ENCODE data around the gene AUTS2.

The AUTS2 gene

DNA sequence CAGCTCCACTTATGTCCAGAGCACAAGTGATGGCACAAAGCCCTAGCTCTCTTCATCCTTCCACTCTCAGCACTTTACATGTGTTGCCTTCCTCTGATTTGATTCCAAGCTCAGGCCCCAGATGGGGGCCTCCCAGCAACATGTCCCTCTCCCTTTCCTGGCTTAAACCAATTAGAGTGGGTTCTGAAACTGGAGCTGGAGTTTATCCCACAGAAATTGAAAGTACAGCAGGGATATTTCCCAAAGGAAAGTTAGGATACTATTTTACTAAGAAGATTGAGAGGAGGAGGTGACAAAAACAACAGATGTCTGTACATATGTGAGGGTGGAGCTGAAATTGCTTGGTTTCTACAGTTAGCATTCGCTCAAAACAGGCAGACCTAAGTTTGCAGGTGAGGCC, 724.6 kb downstream of the AUTS2 start:
- DNase-seq (ENCODE audit: low read depth in 1 of 2, low spot score in 1 of 2): no peak

DNA sequence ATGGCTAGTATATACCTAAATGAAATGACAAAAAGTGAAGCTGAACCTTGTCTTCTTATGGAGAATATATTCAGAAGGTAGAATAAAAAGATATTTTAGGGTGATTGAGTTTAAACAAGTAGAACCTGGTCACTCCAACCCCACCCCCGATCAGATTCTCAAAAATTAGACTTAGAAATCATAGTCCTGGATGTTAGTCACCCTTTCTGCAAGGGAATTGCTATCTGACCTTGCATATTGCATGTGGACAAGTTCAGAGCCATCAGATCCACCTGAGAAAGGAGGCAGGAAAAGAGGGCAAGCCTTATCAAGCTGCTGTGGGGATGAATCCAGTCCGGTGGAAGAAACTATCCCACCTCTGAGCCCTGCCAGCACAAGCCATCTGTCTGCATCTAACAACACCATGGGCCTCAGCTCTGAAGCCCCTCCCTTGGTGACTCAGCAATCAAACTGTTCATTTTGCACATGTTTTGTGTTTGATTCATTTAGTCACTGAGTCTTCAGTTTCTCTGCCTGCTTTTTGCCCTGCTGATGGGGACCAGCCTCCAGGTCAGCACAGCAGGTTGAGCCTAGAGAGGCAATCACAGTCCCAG, 727.3 kb downstream of the AUTS2 start:
- DNase-seq (ENCODE audit: low read depth in 1 of 2, low spot score in 1 of 2): no peak

DNA sequence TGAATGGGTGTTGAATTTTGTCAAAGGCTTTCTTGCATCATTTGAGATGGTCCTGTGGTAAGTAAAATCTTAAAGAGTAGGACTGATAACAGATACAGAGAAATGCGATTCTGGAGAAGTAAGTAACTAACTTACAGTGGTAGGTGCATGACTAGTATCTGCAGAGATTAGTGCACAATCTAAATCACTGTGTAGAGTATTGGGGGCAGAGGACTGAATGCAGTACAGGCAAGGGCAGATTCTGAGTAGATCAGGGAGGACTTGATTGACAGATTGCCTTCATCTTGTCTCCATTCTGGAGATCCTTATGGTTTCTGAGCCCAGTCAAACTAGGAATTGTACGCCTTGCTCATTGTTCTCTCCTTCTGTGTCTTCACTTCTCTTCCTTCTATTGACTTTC, 736.0 kb downstream of the AUTS2 start:
- no peak for DNase-seq (ENCODE audit: low read depth in 1 of 2, low spot score in 1 of 2)

DNA sequence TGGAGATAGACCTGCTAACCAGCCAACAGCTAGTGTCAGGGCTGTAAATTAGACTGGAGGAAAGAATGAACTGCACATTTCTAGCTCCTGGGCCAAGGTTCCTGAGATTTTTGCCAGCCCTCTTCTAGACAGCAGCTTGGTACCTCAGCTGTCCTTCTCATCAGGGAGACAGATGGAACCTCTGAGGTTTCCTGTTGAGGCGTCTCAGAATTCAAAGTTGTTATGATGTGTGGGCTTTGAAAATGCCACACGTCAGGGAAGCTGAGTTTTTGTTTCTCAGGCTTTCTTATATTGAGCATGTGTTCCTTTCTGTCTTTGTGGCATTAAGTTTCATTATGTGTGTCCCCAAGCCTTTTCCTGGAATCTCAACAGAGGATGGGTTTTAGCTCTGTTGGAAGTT, 736.6 kb downstream of the AUTS2 start:
- DNase-seq (ENCODE audit: low read depth in 1 of 2, low spot score in 1 of 2): no peak

DNA sequence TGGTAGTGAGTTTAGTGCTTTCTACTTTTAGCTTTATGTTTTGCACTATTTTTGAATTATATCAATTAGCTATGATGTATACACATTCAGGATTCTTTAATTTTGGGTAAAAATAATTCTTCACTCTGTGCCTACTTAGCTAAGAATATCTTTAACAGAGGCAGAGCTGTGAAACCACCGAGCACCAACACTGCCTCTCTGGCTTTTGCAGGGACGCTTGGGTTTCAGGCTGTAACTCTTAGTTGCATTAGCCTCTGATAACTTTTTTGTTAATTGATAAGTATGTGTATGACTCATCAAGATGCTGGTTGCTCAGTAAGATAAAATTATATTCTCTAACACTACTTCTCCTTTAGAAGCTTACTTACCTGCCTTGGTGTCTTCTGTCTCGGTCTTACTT, 738.3 kb downstream of the AUTS2 start:
- no peak for DNase-seq (ENCODE audit: low read depth in 1 of 2, low spot score in 1 of 2)

DNA sequence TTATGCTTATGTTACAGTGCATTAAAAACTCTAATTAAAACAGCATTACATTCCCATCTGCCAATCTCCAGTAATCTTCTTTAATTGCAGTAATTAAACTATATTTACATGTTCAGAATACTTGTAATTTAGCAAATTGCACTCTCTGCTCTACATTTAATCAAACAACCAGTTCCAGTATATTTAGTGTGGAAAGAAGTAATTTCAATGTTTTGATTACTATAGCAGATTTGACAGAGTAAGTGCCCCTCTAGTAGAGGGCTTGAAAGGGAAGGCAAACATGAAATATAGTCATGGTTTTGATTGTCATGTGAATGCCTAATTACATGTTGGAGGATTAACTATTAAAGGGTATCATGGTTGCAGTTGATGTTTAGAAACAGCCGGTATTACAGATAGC, 739.7 kb downstream of the AUTS2 start:
- DNase-seq (ENCODE audit: low read depth in 1 of 2, low spot score in 1 of 2): no peak

DNA sequence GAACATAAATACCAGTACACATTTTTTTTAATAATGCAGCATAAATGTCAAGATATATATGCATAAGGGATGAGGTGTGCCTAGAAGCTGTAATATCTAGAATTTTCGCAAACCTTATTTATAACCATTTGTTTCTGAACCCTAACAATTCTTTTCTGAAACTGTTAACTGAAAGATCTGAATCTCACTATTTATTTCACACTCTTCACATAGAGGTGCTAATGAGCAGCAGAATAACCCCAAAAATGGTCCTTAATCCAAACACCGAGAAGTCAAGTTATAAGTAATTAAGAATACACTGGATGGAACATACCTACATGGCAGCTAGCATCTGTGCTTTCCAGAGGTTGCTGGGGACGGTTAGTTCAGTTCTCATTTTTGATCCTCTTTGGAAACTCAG, 742.0 kb downstream of the AUTS2 start:
- no peak for DNase-seq (ENCODE audit: low read depth in 1 of 2, low spot score in 1 of 2)

DNA sequence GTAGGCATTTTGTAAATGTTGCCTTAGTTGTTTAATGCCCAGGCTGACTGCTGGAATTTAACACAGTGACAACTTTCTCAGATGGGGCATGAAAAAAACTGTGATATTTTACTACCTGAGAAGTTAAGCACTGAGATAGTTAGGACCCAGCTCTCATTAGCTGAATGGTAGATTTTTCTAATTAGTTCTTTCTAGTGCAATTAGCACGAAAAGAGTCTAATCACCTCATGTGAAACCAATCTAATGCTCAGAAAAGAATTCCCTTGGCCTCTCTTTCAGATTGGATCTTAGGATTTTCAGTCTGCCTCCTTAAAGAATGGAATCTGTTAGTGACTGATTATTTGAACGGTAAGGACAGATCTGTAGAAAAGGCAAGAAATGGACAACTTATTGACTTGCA, 743.2 kb downstream of the AUTS2 start:
- DNase-seq (ENCODE audit: low read depth in 1 of 2, low spot score in 1 of 2): no peak

DNA sequence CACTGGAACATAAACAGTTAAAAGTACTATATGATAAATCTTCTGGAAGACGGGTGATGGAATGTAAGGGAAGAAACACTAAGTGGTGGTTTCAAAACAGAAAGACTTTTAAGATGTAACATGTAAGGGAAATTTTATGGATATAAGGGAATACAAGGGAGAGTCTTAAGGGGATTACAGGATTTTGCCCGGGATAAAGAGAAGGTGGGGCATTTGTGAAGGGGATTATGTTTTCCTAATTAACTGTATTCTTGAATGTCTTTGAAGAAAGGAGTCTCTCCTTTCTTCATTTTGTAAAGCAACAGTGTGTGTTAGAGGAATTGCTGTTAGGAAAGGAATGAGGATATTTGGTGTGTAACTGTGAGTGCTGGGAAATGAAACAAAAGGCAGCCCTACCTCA, 745.2 kb downstream of the AUTS2 start:
- DNase-seq (ENCODE audit: low read depth in 1 of 2, low spot score in 1 of 2): no peak

DNA sequence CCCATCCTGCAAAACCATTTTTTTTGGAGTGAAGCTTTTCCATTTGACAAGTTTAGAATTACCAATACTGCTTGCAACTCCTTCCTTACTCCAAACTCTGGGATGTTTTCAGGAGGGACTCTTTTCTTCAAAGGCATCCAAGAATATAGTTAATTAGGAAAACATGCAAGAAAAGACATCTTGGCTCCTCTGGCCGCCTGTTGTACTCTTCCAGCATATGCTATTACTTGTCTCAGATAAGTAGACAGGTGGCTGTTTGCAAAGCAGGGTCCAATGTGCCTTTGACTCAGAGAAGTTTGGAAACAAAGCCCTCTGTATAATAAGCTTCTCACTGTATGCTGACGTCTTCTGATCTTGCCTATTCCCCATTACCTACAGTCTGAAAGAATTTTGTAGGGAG, 746.5 kb downstream of the AUTS2 start:
- DNase-seq (ENCODE audit: low read depth in 1 of 2, low spot score in 1 of 2): no peak

DNA sequence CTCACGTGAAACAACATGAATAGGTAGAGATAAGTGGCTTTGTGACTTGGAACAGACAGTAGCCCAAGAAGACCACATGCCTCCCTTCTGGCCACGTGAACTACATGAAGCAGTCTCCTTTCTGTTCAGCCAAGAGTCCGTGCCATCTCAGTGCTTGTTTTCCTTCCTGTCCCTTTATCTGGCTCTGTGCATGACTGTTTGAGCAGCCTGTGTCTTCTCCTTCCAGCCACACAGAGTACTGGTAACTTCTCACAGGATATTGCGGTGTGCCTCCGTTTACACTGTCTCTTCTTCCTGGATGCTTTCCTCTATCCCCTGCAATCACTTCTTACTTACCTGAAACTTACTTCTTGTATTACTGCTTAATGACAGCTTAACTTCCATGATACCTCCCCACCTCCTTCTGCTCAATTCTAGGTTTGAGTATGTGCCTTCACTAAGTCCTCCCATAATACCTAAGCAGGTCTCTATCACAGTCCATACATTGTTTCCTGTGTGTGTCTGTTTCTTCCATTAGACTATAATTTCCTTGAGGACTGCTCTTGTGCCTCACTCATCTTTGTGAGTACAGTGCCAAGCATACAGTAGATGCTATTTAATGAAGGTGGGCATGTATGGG, 748.7 kb downstream of the AUTS2 start:
- no peak for DNase-seq (ENCODE audit: low read depth in 1 of 2, low spot score in 1 of 2)

DNA sequence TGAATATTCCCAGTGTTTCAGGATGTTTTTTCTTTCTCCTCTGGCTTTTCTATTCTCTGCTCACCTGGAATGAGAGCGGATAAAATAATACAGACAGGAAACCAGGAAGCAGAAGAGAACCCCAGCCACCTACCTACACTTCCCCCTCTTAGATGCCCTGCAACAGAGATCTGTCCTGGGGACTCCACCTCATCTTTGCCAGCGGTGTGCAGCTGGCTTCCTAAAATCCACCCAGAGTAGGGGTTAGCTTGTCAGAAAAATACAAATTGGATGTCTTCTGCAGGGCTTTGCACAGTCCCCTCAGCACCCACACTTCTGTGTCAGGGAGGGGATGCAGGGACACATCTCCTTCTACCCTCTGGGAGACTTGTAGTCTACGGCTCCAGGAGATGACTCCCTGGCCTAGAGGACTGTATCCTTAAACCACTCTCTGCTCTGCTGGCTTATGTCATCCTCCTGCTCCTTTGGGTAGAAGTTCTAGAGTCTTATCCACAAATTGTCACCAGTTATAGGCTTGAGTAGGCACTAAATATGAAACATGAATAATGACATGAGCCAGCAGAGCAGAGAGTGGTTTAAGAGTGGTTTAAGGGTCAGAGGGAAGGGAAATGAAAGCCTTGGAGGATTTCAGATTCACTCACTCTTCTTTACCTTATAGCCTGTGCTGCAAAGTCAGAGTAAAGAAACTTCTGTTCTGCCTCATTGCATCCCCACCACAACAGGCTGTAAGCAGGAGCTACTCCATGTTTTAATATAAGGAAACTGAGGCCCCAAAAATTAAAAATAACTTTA, 749.4 kb downstream of the AUTS2 start:
- DNase-seq (ENCODE audit: low read depth in 1 of 2, low spot score in 1 of 2): no peak

DNA sequence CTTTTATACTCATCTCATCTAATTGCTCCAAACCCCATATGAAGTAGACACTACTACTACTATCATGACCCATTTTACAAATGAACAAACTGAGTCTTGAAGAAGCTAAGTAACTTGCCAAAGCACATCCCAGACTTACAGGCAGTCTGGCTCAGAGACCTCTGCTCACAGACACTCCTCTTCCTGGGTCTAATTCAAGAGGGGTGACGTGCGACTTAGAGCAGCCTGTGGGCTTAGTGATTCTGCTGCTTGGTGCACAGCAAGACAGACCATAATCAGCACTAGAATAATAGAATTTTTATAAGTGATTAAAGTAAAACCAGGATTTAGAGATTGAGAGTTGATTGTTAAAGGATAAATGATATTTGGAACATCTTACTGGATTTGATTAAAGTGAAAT, 750.8 kb downstream of the AUTS2 start:
- no peak for DNase-seq (ENCODE audit: low read depth in 1 of 2, low spot score in 1 of 2)

DNA sequence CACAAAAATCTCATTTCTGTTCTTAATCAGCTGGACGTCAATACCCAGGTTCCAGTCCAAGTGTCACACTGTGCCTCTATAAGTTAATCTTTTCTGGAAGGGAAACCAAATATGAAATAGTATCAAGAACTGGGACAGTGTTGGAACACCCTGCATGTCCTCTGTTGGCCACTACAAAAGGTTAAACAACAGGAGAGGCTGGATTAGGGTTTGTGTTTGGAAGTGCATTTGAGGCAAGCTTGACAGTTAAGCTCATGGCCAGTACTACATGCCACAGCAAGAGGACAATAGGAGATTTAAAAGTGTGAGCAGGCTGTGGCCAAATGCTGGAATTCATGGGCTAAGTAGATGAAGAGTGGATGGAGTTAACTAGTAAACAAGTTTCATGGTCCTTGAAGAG, 751.5 kb downstream of the AUTS2 start:
- no peak for DNase-seq (ENCODE audit: low read depth in 1 of 2, low spot score in 1 of 2)

DNA sequence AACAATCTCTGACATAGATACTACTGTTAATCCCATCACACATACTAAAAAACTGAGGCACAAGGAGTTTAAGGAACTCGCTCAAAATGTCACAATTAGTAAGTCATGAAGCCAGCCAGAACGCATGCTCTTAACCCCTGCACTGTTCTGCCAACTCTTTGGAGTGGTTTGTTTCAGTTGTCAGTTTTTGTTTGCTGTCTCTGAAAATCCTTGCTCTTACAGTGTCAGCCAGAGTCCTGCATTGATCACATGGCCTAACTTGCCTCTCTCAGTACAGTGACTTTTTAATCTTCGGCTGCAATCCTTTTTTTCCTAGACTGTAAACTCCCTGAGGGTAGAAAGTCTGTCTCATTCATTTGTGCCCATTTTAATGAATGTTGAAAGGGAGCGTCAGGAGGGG, 753.8 kb downstream of the AUTS2 start:
- no peak for DNase-seq (ENCODE audit: low read depth in 1 of 2, low spot score in 1 of 2)

DNA sequence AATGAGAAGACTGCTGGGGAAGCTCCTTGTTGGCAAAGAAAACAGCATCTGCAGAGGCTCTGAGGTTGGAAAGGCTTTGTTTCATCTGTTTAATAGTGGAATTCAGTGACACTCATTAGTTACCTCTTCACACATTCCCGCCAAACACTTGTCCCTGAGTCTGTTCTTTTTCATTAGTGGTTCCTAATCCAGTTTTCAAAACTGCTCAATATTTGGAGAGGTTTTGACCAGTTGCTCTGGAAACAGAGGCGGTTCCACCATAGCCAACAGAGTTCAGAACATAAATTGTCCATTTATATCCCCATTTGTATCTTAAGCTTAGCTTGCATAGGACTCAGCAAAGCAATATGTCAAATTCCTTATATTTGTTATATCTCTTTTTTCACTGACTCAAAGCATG, 754.6 kb downstream of the AUTS2 start:
- no peak for DNase-seq (ENCODE audit: low read depth in 1 of 2, low spot score in 1 of 2)

DNA sequence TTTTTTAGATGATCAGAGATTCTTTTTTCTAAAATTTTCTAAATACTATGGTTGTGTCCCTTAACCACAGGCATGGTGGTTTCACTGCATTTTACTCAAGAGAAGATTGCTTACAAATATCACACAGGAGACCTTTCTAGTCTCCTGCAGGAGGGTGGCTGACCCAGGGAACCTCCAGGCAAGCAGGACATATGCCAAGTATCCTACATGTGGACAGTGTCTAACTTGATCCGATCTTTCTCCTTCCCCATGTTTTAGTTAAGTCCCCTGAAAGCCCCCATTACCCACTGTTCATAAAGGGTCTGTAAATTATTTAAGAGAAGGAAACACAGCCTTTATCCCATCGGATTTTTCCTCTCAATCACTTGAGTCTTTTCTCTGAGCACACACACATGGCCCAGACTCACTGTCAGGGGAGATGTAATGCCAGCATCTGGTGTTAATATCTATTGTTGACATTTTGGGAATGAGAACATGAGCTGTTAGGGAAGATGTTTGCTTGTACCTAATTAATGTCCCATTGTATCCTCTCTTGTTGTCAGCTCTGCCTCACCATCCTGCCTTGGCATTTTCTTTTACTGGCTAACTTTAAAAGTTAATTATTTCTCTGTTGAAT, 755.2 kb downstream of the AUTS2 start:
- no peak for DNase-seq (ENCODE audit: low read depth in 1 of 2, low spot score in 1 of 2)

DNA sequence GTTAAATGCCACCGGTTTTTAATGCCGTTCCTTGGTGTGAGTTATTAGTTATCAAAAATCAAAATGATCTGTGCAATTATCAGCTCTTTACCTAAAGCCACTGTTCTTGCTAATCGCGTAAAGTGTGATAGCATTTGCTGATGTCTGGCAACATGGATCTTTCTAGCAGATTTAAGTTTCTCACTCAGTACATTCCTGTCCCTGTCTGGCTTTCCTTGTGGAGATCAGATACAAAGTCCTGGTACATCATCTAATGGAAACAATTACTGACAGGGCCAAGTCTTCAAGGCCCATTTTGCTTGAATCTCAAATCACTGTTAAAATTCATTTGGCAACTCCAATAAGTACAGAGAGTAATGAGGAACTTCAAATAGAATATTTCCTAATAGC, 755.7 kb downstream of the AUTS2 start:
- DNase-seq (ENCODE audit: low read depth in 1 of 2, low spot score in 1 of 2): no peak

DNA sequence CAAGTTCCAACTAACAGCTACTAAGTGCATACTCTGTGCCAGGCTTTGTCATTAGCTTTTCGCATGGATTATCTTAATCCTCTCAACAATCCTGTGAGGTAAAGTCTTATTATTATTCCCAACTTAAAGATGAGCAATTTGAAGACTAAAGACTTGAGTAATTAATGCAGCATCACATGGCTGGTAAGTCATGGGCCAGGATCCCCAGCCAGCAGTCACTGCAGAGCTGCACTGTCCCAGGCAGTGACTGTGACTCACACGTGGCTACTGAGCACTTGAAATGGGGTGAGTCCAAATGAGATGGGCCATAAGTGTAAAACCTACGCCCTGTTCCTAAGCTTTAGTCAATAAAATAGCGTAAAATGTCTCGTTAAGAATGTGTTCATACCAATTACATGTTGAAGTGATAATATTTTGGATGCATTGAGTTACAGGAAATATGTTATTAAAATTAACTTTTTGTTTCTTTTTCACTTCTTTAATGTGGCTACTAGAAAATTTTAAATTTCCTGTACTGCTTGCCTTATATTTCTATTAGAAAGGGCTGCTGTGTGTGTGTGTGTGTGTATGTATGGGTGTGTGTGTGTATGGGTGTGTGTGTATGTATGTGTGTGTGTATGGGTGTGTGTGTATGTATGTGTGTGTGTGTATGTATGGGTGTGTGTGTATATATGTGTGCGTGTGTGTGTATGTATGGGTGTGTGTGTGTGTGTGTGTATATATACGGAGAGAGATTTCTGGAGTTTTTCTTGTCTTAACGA, 756.3 kb downstream of the AUTS2 start:
- DNase-seq (ENCODE audit: low read depth in 1 of 2, low spot score in 1 of 2): no peak

DNA sequence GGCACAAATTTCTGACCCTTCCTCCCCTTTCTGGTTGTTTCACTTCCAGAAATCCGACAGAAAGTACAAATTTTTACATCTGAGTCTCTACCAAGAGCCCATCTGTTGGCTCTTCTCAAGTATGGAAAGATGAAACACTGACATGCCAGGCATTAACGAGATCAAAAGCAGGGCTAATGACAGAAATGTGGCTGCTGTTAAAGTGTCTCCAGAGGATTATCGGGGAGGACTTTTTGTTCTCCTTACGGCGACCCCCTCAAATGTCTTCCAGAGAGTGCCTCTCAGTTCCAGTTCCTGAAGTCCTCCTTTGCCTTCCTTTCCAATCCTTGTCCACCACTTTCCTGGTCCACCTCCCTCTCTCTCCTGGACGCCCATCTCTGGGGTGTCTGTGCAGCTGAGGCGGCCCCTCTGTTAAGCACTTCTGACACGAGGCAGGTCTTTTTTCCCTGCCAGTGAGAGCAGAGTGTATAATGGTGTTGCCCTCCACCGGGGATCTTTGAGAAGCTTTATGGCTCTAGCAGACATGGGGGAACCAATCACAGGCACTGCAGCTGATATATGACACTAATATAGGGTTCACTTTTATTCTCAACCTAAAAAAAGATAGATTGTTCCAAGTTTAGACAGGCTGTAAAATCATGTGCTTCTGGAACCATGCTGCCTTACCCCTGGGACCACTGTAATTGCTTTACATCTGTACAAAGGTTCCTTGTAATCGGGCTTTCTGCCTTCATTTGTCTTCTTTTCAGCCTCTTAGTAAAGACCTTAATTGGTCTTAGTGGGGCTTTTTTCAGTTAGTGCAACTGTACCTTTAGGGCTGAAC, 757.1 kb downstream of the AUTS2 start:
- DNase-seq (ENCODE audit: low read depth in 1 of 2, low spot score in 1 of 2): no peak
